PC-3 (cell line): Measurements from ENCODE around the gene CCDC59. TPM values are rescaled to one million over a fixed set of nuclear protein-coding genes. Genes with fewer than 3 reads are reported as not detected.

Source experiments
- ATAC-seq: fragments of 200-7000 bp; cut with Tn5 transposase; 2 replicates; pipeline ENCODE4 v1.9.1; 2020; ENCODE audit warnings: mild to moderate bottlenecking, moderate library complexity
- Bru-seq: library from RNA; stranded (reverse); fragments of 400-500 nt; gene quantifications from one replicate; lab custom pipeline; 2021; lab: Mats Ljungman, UMichigan
- BruChase-seq, 2 experiments: library from RNA; stranded (reverse); fragments of 400-500 nt; gene quantifications; one replicate each; lab custom pipeline; 2021; lab: Mats Ljungman, UMichigan
- BruUV-seq: library from RNA; stranded (reverse); fragments of 400-500 nt; replicated peaks from 2 replicates; lab custom pipeline; 2021; lab: Mats Ljungman, UMichigan
- CTCF ChIA-PET: fragments of 300-600 bp; sonication (Branson Sonifier 250); formaldehyde crosslinking; loops from one replicate; lab custom pipeline; 2022; ENCODE audit warnings: antibody characterized with exemption; lab: Charles Lee
- POLR2A ChIA-PET: fragments of 300-600 bp; sonication (Branson Sonifier 250); formaldehyde crosslinking; loops from one replicate; lab custom pipeline; 2022; ENCODE audit warnings: antibody characterized with exemption; ENCODE audit not compliant: unreplicated experiment; lab: Charles Lee
- DNase-seq: peaks from one replicate; pipeline ENCODE4 v3.0.0-alpha.2; 2015
- H2AFZ ChIP-seq: fragments of 300-600 bp; sonication (generic); 2 replicates; pipeline ENCODE4 v1.6.0; 2016; ENCODE audit warnings: antibody characterized with exemption, low read length
- H3F3A ChIP-seq: fragments of 300-600 bp; sonication (generic); one replicate; pipeline ENCODE4 v1.6.0; 2017; ENCODE audit warnings: antibody characterized with exemption, low read length, control low read depth, mild to moderate bottlenecking; ENCODE audit not compliant: unreplicated experiment
- H3K27ac ChIP-seq: fragments of 300-600 bp; sonication (generic); 2 replicates; pipeline ENCODE4 v1.5.1; 2016; ENCODE audit warnings: mild to moderate bottlenecking, low read length
- H3K27me3 ChIP-seq: fragments of 300-600 bp; sonication (generic); 2 replicates; pipeline ENCODE4 v1.6.1; 2016; ENCODE audit warnings: low read length, mixed read lengths
- H3K36me3 ChIP-seq: fragments of 300-600 bp; sonication (generic); 2 replicates; pipeline ENCODE4 v1.6.1; 2016; ENCODE audit warnings: low read depth, mixed run types, low read length, mixed read lengths
- H3K4me1 ChIP-seq: fragments of 300-600 bp; sonication (generic); 2 replicates; pipeline ENCODE4 v1.5.1; 2016; ENCODE audit warnings: low read length; ENCODE audit not compliant: insufficient read depth
- H3K4me2 ChIP-seq: fragments of 300-600 bp; sonication (generic); 2 replicates; pipeline ENCODE4 v1.6.0; 2016; ENCODE audit warnings: low read length
- H3K4me3 ChIP-seq: fragments of 300-600 bp; sonication (generic); 2 replicates; pipeline ENCODE4 v1.5.1; 2016; ENCODE audit warnings: mild to moderate bottlenecking, low read length, mixed read lengths
- H3K79me2 ChIP-seq: fragments of 300-600 bp; sonication (generic); 2 replicates; pipeline ENCODE4 v1.6.1; 2017; ENCODE audit warnings: low read length, mixed read lengths
- H3K9ac ChIP-seq: fragments of 300-600 bp; sonication (generic); 2 replicates; pipeline ENCODE4 v1.6.0; 2016; ENCODE audit warnings: mild to moderate bottlenecking, low read length
- H3K9me2 ChIP-seq: fragments of 300-600 bp; sonication (generic); replicated peaks from 2 replicates; pipeline ENCODE4 v1.6.1; 2016; ENCODE audit warnings: mixed run types, low read length, mixed read lengths
- H3K9me3 ChIP-seq: fragments of 300-600 bp; sonication (generic); 2 replicates; pipeline ENCODE4 v1.6.1; 2016; ENCODE audit warnings: low read length, mixed read lengths
- H4K20me1 ChIP-seq: fragments of 300-600 bp; sonication (generic); 2 replicates; pipeline ENCODE4 v1.6.1; 2016; ENCODE audit warnings: low read length, mixed read lengths
- CTCF ChIP-seq: fragments of 300-600 bp; sonication (generic); conservative IDR thresholded peaks from 2 replicates; pipeline ENCODE4 v1.5.1; 2017; ENCODE audit warnings: antibody characterized with exemption, low read depth, mild to moderate bottlenecking, low read length
- EZH2 ChIP-seq: fragments of 300-600 bp; sonication (generic); IDR thresholded peaks from one replicate; pipeline ENCODE4 v1.6.1; 2017; ENCODE audit warnings: antibody characterized with exemption, mild to moderate bottlenecking, low read length; ENCODE audit not compliant: unreplicated experiment
- EZH2phosphoT487 ChIP-seq: fragments of 300-600 bp; sonication (generic); IDR thresholded peaks from 2 replicates; pipeline ENCODE4 v1.6.1; 2018; ENCODE audit warnings: mild to moderate bottlenecking, antibody characterized with exemption, low read length, borderline replicate concordance
- intact Hi-C: fragments of 100-400 bp; cut with micrococcal nuclease; formaldehyde crosslinking; loops from 2 replicates; pipeline ENCODE4 v1.9.0; 2023
- long read RNA-seq: library from polyadenylated mRNA; unstranded; transcript quantifications from one replicate; pipeline ENCODE4 v2.0.0, GENCODE V29; 2021; ENCODE audit not compliant: unreplicated experiment
- total RNA-seq: library from RNA; depleted of rRNA; stranded (reverse); fragments of >200 nt; gene quantifications from 2 replicates; pipeline ENCODE4 v1.2.3, GENCODE V29; 2014; rRNA removed

CCDC59 gene
- total RNA-seq (53.0 and 70.1 TPM in 2 replicates), Bru-seq, nascent RNA (percentile 95 among the genes with signal in this experiment), BruChase-seq, experiment 1, labeled RNA remaining after a 6-hour chase (percentile 93 among the genes with signal in this experiment), BruChase-seq, experiment 2, labeled RNA remaining after a 2-hour chase (percentile 91 among the genes with signal in this experiment)
- long read RNA-seq, transcript CCDC59-201 (4 exons, 1,983 nt): major isoform, 17 of 44 reads
- long read RNA-seq, partial matches to known transcripts: 19 of 44 reads
- long read RNA-seq, other reads (novel, unspliced or antisense): 2 of 44 reads

- DNase-seq: peak; percentile 97
- intact Hi-C loops: loop anchor here (1.0 kb wide), 1 partner anchor 714 kb away; no protein-coding TSS in a partner anchor
Measured at GRCh38 chr12:82358200-82359114, at the start of gene CCDC59, which contains the start of gene METTL25. TSS of gene CCDC59 (minus strand) at chr12:82358387. CDS start at chr12:82358376, 11 bp downstream. TSS of gene METTL25 (plus strand) at chr12:82358529. CDS start at chr12:82358566, 37 bp downstream.

GRCh38 chr12:82407481-82407880 lies 49.3 kb upstream of the CCDC59 start:
- POLR2A ChIA-PET: no interaction called here
- H3K4me1 ChIP-seq: peaks cover 12% of the 10 kb centered on the region; the same call in 1 of the 2 replicates

More at GRCh38 chr12:82358200-82359114, at the start of gene CCDC59, which contains the start of gene METTL25:
- Histone ChIP-seq H4K20me1 (no peaks in the 10 kb centered on the region), H3K36me3 (peaks cover 25% of the 10 kb centered on the region), H3K4me3 (peak within 1 kb of the TSS; percentile 100), H3K9me2 (no peaks in the 10 kb centered on the region), H3K79me2 (peaks cover 34% of the 10 kb centered on the region), H2AFZ (peak within 1 kb of the TSS; percentile 97), H3K9me3 (peaks cover 4% of the 10 kb centered on the region; the same call in 1 of the 2 replicates), H3K27ac (peak within 1 kb of the TSS; percentile 83), H3K27me3 (no peaks in the 10 kb centered on the region), H3F3A (no peaks in the 10 kb centered on the region), H3K9ac (peak within 1 kb of the TSS; percentile 97), H3K4me1 (peaks cover 16% of the 10 kb centered on the region), H3K4me2 (peak within 1 kb of the TSS; percentile 95)
- POLR2A ChIA-PET: no interaction called here
- TF ChIP-seq EZH2phosphoT487: no peak
- TF ChIP-seq CTCF: peak; percentile 96
- no TSS peak for BruUV-seq
- CTCF ChIA-PET: interaction anchor here (0.6 to 0.7 kb wide), 3 partner anchors 600 to 1778 kb away, joined by 3 read pairs; no protein-coding TSS in a partner anchor
- peak; percentile 94 for ATAC-seq

More at GRCh38 chr12:82407481-82407880, 49.3 kb upstream of the CCDC59 start:
- Histone ChIP-seq H3K9me2 (no peaks in the 10 kb centered on the region), H3K9ac (no peak overlapping the region), H3F3A (no peaks in the 10 kb centered on the region), H3K27ac (no peak overlapping the region), H4K20me1 (no peaks in the 10 kb centered on the region), H3K4me2 (no peak overlapping the region), H3K9me3 (no peaks in the 10 kb centered on the region), H3K36me3 (no peaks in the 10 kb centered on the region), H3K4me3 (no peak overlapping the region), H2AFZ (no peak overlapping the region), H3K27me3 (no peaks in the 10 kb centered on the region), H3K79me2 (no peaks in the 10 kb centered on the region)
- DNase-seq: no peak
- no TSS peak for BruUV-seq
- no peak for ATAC-seq
- TF ChIP-seq CTCF (no peak), EZH2phosphoT487 (no peak), EZH2 (no peak)
- intact Hi-C loops: no loop called here
- CTCF ChIA-PET: no interaction called here
